SK-N-SH (cell line): ENCODE measurements around the gene TRABD2A. TPM values are rescaled to one million over a fixed set of nuclear protein-coding genes. Genes with fewer than 3 reads are reported as not detected.

ENCODE experiments used
- CTCF ChIA-PET: fragments of 300-600, 350-600 bp; formaldehyde crosslinking; extraction: SDS; loops from one replicate; lab custom pipeline; 2021; lab: Yijun Ruan, JAX
- POLR2A ChIA-PET: fragments of 350-600 bp; sonication (Branson Sonifier 250); formaldehyde crosslinking; extraction: SDS; loops from one replicate; lab custom pipeline; 2020; ENCODE audit warnings: antibody characterized with exemption, inconsistent platforms; lab: Yijun Ruan, JAX
- DNase-seq: peaks from one replicate; pipeline ENCODE4 v3.0.0; 2012
- H2AFZ ChIP-seq: fragments of 200-600 bp; sonication (generic); 2 replicates; pipeline ENCODE4 v1.8.1; 2016; ENCODE audit warnings: antibody characterized with exemption, mild to moderate bottlenecking, low read depth
- H3F3A ChIP-seq: fragments of 200-600 bp; sonication (generic); replicated peaks from 2 replicates; pipeline ENCODE3; 2016; ENCODE audit warnings: antibody characterized with exemption, mild to moderate bottlenecking; ENCODE audit not compliant: insufficient read depth
- H3K27ac ChIP-seq, 2 experiments: fragments of 200-500 bp in 1 of 2; fragments of 200-600 bp in 1 of 2; sonication (Bioruptor generic) in 1 of 2; sonication (generic), shearing (Covaris generic) in 1 of 2; 2 replicates each; pipeline versions ENCODE4 v1.5.1 to v1.6.1; 2014 to 2016; ENCODE audit warnings: low read depth in 2 of 2, inconsistent platforms in 1 of 2, low read length in 1 of 2, mild to moderate bottlenecking in 1 of 2, mixed read lengths in 1 of 2
- H3K27me3 ChIP-seq: fragments of 200-600 bp; sonication (generic), shearing (Covaris generic); 2 replicates; pipeline ENCODE4 v1.6.1; 2016; ENCODE audit warnings: mixed run types; ENCODE audit not compliant: insufficient read depth
- H3K36me3 ChIP-seq, 2 experiments: fragments of 200-500 bp in 1 of 2; fragments of 200-600 bp in 1 of 2; sonication (Bioruptor generic) in 1 of 2; sonication (generic) in 1 of 2; replicated peaks in 1 of 2; 2 replicates each; pipeline versions ENCODE3 to v1.5.1; 2014 to 2016; ENCODE audit warnings: low read length in 1 of 2, mild to moderate bottlenecking in 1 of 2; ENCODE audit not compliant: insufficient read depth in 2 of 2, control insufficient read depth in 1 of 2
- H3K4me1 ChIP-seq, 2 experiments: fragments of 200-500 bp in 1 of 2; fragments of 200-600 bp in 1 of 2; sonication (Bioruptor generic) in 1 of 2; sonication (generic), shearing (Covaris generic) in 1 of 2; 2 replicates each; pipeline versions ENCODE4 v1.5.1 to v1.6.1; 2014 to 2016; ENCODE audit warnings: low read depth in 1 of 2, low read length in 1 of 2, mixed run types in 1 of 2; ENCODE audit not compliant: insufficient read depth in 2 of 2, control insufficient read depth in 1 of 2
- H3K4me2 ChIP-seq: fragments of 200-600 bp; sonication (generic), shearing (Covaris generic); 2 replicates; pipeline ENCODE4 v1.6.1; 2017; ENCODE audit warnings: mixed run types
- H3K4me3 ChIP-seq, 2 experiments: fragments of 200-500 bp in 1 of 2; fragments of 200-600 bp in 1 of 2; sonication (Bioruptor generic) in 1 of 2; sonication (generic), shearing (Covaris generic) in 1 of 2; 2 replicates each; pipeline versions ENCODE4 v1.5.1 to v1.8.1; 2014 to 2016; ENCODE audit warnings: low read depth in 2 of 2, inconsistent platforms in 1 of 2, low read length in 1 of 2, mild to moderate bottlenecking in 1 of 2, mixed read lengths in 1 of 2, moderate library complexity in 1 of 2
- H3K79me2 ChIP-seq: fragments of 200-600 bp; sonication (generic); 2 replicates; pipeline ENCODE4 v1.8.1; 2017; ENCODE audit warnings: mild to moderate bottlenecking; ENCODE audit not compliant: insufficient read depth
- H3K9ac ChIP-seq: fragments of 200-600 bp; sonication (generic); 2 replicates; pipeline ENCODE4 v1.6.1; 2017; ENCODE audit warnings: mixed run types
- H3K9me2 ChIP-seq: fragments of 200-600 bp; sonication (generic); 2 replicates; pipeline ENCODE4 v1.6.1; 2017; ENCODE audit warnings: mixed run types
- H3K9me3 ChIP-seq: fragments of 200-600 bp; sonication (generic); 2 replicates; pipeline ENCODE4 v1.6.1; 2017; ENCODE audit warnings: mixed run types, mild to moderate bottlenecking, moderate library complexity
- H4K20me1 ChIP-seq: fragments of 200-600 bp; sonication (generic); 2 replicates; pipeline ENCODE4 v1.6.1; 2017; ENCODE audit warnings: mild to moderate bottlenecking, mixed run types; ENCODE audit not compliant: insufficient read depth
- FOSL2 ChIP-seq: IDR thresholded peaks from 2 replicates; pipeline ENCODE4 v1.4.0; 2012; ENCODE audit warnings: low read depth, mild to moderate bottlenecking, moderate library complexity, borderline replicate concordance
- FOXM1 ChIP-seq: IDR thresholded peaks from 2 replicates; pipeline ENCODE4 v1.4.0; 2012; ENCODE audit warnings: low read depth, mild to moderate bottlenecking
- GABPA ChIP-seq: IDR thresholded peaks from 2 replicates; pipeline ENCODE4 v1.4.0; 2012; ENCODE audit warnings: low read depth, mild to moderate bottlenecking
- JUND ChIP-seq: IDR thresholded peaks from 2 replicates; pipeline ENCODE4 v1.4.0; 2012
- NRF1 ChIP-seq: IDR thresholded peaks from 2 replicates; pipeline ENCODE4 v1.6.1; 2012; ENCODE audit warnings: low read depth, mild to moderate bottlenecking, low read length
- POLR2AphosphoS5 ChIP-seq: IDR thresholded peaks from 2 replicates; pipeline ENCODE4 v1.6.1; 2012; ENCODE audit warnings: low read depth, low read length
- YY1 ChIP-seq: IDR thresholded peaks from 2 replicates; pipeline ENCODE4 v1.4.0; 2012; ENCODE audit warnings: low read depth, mild to moderate bottlenecking
- WGBS: methylation state at CpG from one replicate; pipeline ENCODE4 v1.1.6; 2017; ENCODE audit warnings: low lambda C conversion rate; 5-methylcytosine and 5-hydroxymethylcytosine counted together
- polyA plus RNA-seq, 3 experiments: library from polyadenylated mRNA; depleted of rRNA; stranded (reverse); fragments of >200 nt; gene quantifications; 2 replicates each; pipeline ENCODE4 v1.2.3, GENCODE V29; 2012
- TF ChIP-seq, protein P1 (sequence below): fragments of 150-350 bp; IDR thresholded peaks from 2 replicates; pipeline ENCODE4 v1.6.1; 2017; ENCODE audit warnings: antibody characterized with exemption, low read length, low read depth, borderline replicate concordance
- TF ChIP-seq, protein P2 (sequence below): IDR thresholded peaks from 2 replicates; pipeline ENCODE4; 2012

The TRABD2A gene
- polyA plus RNA-seq, 1 of the 3 experiments (the other 2 are of a cell fraction) = 3.0 TPM

DNA sequence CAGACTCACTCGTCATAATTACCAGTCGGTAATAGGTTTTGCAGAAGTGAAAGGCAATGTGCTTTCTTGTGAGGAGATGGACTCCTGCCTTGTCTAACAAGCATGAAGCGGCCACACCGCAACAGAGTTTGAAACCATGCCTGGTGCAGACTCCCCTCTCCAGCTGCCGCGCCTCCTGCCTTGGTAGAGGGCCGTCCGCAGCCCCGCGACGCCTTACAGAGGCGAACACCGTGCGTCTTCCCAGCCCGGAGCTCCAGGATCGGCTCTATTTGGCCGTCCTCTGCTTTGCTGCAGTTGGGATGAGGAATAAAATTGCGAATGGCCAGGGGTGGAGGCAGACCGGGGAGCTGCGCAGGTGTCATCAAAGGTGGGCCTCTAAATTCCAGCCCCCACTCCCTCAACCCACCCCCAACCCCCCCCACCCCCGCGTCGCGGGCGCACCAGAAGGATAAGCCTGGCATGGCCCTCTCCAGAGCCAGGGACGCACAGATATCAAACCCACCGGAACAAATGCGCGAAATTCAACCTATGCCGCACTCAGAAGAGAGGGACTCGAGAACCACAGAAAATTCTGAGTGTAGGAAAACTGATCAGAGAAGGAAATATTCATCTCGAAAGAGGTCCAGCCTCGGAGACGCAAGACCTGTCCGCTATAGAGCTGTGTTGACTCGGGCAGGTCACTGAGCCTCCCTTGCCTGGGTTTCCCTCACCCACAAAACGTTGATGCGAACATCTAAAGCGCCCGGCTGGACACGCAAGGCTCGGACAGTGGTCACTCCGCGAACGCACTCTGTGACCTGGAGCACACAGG, 1.1 kb downstream of the TRABD2A start:
- no peaks in the 10 kb centered on the region for H3K36me3 ChIP-seq
- ChIA-PET POLR2A (no interaction called here), CTCF (interaction anchor here (0.6 to 2.8 kb wide), 5 partner anchors 9 to 421 kb away, joined by 3 to 9 read pairs (median 7); partner anchors contain the start of gene SUCLG1)
- no peaks in the 10 kb centered on the region for H3K9me2 ChIP-seq
- peaks cover 2 to 12% of the 10 kb centered on the region in 2 experiments; a peak in 3 of 4 replicates for H3K4me1 ChIP-seq
- no peak overlapping the region for H3K9ac ChIP-seq
- no peak for DNase-seq
- peak overlapping the region; percentile 44 to 66 for H3K4me3 ChIP-seq
- H4K20me1 ChIP-seq = no peaks in the 10 kb centered on the region
- H3K27me3 ChIP-seq = peaks cover 16% of the 10 kb centered on the region
- H3K79me2 ChIP-seq = no peaks in the 10 kb centered on the region
- no peaks in the 10 kb centered on the region for H3K9me3 ChIP-seq
- WGBS = 19% methylated on average over 42 of the region's 45 CpGs
- H3F3A ChIP-seq = no peaks in the 10 kb centered on the region
- no peak overlapping the region for H3K27ac ChIP-seq
- TF ChIP-seq POLR2AphosphoS5 = no peak
- TF ChIP-seq YY1 = no peak
- no peak for TF ChIP-seq GABPA
- no peak for TF ChIP-seq JUND
- no peak for TF ChIP-seq NRF1
- TF ChIP-seq FOXM1 = no peak
- peak overlapping the region; percentile 86 for H3K4me2 ChIP-seq
- no peak overlapping the region; the same call in 1 of the 2 replicates for H2AFZ ChIP-seq

DNA sequence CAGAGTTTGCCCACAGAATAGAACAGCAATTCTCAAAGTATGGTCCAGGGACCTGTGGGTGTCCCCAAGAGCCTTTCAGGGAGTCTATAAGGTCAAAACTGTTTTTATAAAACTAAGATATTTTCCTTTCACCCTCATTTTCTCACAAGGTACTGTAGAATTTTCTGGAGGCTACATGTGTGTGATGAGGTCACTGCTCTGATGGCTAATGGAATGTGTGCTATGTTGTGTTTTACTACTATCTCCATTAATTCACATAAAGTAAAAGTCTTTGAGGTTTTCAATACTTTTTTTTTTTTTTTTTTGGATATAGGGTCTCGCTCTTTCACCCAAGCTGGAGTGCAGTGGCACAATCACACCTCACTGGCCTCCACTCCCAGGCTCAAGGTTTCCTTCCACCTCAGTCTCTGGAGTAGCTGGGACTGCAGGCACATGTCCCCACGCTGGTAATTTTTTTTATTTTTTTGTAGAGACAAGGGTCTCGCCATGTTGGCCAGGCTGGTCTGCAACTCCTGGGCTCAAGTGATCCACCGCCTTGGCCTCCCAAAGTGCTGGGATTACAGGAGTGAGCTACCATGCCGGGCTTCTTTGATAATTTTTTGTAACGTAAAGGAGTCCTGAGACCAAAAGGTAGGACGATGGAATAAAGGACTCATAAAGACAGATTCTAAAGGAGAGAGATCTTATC, 1.8 kb downstream of the TRABD2A start:
- Histone ChIP-seq H3K9ac (no peak overlapping the region), H2AFZ (no peak overlapping the region), H3K4me2 (no peak overlapping the region), H3K9me2 (no peaks in the 10 kb centered on the region), H3K4me1 (peaks cover 2 to 12% of the 10 kb centered on the region in 2 experiments; a peak in 3 of 4 replicates), H3K79me2 (no peaks in the 10 kb centered on the region), H3K36me3 (no peaks in the 10 kb centered on the region), H3F3A (no peaks in the 10 kb centered on the region)
- CTCF ChIA-PET = interaction anchor here (2.4 kb wide), 1 partner anchor 8 kb away, joined by 7 read pairs; no protein-coding TSS in a partner anchor
- DNase-seq = no peak
- WGBS = 57% methylated on average over 7 of the region's 7 CpGs
- TF ChIP-seq POLR2AphosphoS5 = no peak
- TF ChIP-seq, protein P1, sequence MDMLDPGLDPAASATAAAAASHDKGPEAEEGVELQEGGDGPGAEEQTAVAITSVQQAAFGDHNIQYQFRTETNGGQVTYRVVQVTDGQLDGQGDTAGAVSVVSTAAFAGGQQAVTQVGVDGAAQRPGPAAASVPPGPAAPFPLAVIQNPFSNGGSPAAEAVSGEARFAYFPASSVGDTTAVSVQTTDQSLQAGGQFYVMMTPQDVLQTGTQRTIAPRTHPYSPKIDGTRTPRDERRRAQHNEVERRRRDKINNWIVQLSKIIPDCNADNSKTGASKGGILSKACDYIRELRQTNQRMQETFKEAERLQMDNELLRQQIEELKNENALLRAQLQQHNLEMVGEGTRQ = no peak
- TF ChIP-seq, all 33 proteins: peak for 0
- POLR2A ChIA-PET = no interaction called here
- Histone ChIP-seq H3K9me3 (no peaks in the 10 kb centered on the region), H4K20me1 (no peaks in the 10 kb centered on the region), H3K27me3 (peaks cover 16% of the 10 kb centered on the region), H3K4me3 (no peak overlapping the region), H3K27ac (no peak overlapping the region)

DNA sequence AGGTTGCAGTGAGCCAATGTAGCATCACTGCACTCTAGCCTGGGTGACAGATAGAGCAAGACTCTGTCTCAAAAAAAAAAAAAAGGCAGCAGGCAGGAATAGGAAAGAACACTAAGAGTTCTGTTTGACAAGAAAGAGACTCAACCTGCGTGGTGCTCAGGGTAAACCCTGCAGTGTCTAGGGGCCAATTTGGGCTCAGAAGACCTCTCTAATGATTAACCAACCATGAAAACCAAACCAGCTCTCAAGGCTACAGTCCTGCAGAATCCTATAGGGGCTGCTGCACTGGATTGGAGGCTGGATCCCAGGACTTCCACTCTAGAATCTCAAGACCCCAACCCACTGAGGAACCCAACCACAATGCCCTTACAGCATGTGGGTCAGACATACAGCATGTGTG, 2.4 kb downstream of the TRABD2A start:
- CTCF ChIA-PET = no interaction called here

More for the DNA sequence above, 2.4 kb downstream of the TRABD2A start:
- no peaks in the 10 kb centered on the region for H3K9me3 ChIP-seq
- TF ChIP-seq, protein P2, sequence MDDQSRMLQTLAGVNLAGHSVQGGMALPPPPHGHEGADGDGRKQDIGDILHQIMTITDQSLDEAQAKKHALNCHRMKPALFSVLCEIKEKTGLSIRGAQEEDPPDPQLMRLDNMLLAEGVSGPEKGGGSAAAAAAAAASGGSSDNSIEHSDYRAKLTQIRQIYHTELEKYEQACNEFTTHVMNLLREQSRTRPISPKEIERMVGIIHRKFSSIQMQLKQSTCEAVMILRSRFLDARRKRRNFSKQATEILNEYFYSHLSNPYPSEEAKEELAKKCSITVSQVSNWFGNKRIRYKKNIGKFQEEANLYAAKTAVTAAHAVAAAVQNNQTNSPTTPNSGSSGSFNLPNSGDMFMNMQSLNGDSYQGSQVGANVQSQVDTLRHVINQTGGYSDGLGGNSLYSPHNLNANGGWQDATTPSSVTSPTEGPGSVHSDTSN = no peak
- TF ChIP-seq POLR2AphosphoS5 (no peak), FOSL2 (no peak)
- peaks cover 16% of the 10 kb centered on the region for H3K27me3 ChIP-seq
- POLR2A ChIA-PET = no interaction called here
- H3K4me2 ChIP-seq = no peak overlapping the region
- H3K79me2 ChIP-seq = no peaks in the 10 kb centered on the region
- no peak overlapping the region for H3K27ac ChIP-seq
- DNase-seq = no peak
- H3K36me3 ChIP-seq = no peaks in the 10 kb centered on the region
- no peaks in the 10 kb centered on the region for H3K9me2 ChIP-seq
- no peak overlapping the region for H3K4me3 ChIP-seq
- no peak overlapping the region for H3K9ac ChIP-seq
- H3F3A ChIP-seq = no peaks in the 10 kb centered on the region
- 32% methylated on average over 1 of the region's 1 CpG for WGBS
- H2AFZ ChIP-seq = no peak overlapping the region
- H3K4me1 ChIP-seq = peaks cover 2 to 12% of the 10 kb centered on the region in 2 experiments; a peak in 3 of 4 replicates
- no peaks in the 10 kb centered on the region for H4K20me1 ChIP-seq
